ENCODE measurements around the gene ABHD18.

The ABHD18 gene

GRCh38 chr4:128068918-128069317, 103.7 kb downstream of the ABHD18 start:
- DNase-seq (ENCODE audit: low spot score), result no peak

GRCh38 chr4:128076464-128076863, 111.3 kb downstream of the ABHD18 start:
- DNase-seq (ENCODE audit: low spot score), result no peak
